PC-3 (cell line): ENCODE results near the gene MUC12. TPM values are rescaled to one million over a fixed set of nuclear protein-coding genes. Genes with fewer than 3 reads are reported as not detected.

Source experiments
- ATAC-seq: fragments of 200-7000 bp; cut with Tn5 transposase; 2 replicates; pipeline ENCODE4 v1.9.1; 2020; ENCODE audit warnings: mild to moderate bottlenecking, moderate library complexity
- BruUV-seq: library from RNA; stranded (reverse); fragments of 400-500 nt; replicated peaks from 2 replicates; lab custom pipeline; 2021; lab: Mats Ljungman, UMichigan
- CTCF ChIA-PET: fragments of 300-600 bp; sonication (Branson Sonifier 250); formaldehyde crosslinking; loops from one replicate; lab custom pipeline; 2022; ENCODE audit warnings: antibody characterized with exemption; lab: Charles Lee
- POLR2A ChIA-PET: fragments of 300-600 bp; sonication (Branson Sonifier 250); formaldehyde crosslinking; loops from one replicate; lab custom pipeline; 2022; ENCODE audit warnings: antibody characterized with exemption; ENCODE audit not compliant: unreplicated experiment; lab: Charles Lee
- DNase-seq: peaks from one replicate; pipeline ENCODE4 v3.0.0-alpha.2; 2015
- H2AFZ ChIP-seq: fragments of 300-600 bp; sonication (generic); 2 replicates; pipeline ENCODE4 v1.6.0; 2016; ENCODE audit warnings: antibody characterized with exemption, low read length
- H3F3A ChIP-seq: fragments of 300-600 bp; sonication (generic); one replicate; pipeline ENCODE4 v1.6.0; 2017; ENCODE audit warnings: antibody characterized with exemption, low read length, control low read depth, mild to moderate bottlenecking; ENCODE audit not compliant: unreplicated experiment
- H3K27ac ChIP-seq: fragments of 300-600 bp; sonication (generic); 2 replicates; pipeline ENCODE4 v1.5.1; 2016; ENCODE audit warnings: mild to moderate bottlenecking, low read length
- H3K27me3 ChIP-seq: fragments of 300-600 bp; sonication (generic); 2 replicates; pipeline ENCODE4 v1.6.1; 2016; ENCODE audit warnings: low read length, mixed read lengths
- H3K36me3 ChIP-seq: fragments of 300-600 bp; sonication (generic); 2 replicates; pipeline ENCODE4 v1.6.1; 2016; ENCODE audit warnings: low read depth, mixed run types, low read length, mixed read lengths
- H3K4me1 ChIP-seq: fragments of 300-600 bp; sonication (generic); 2 replicates; pipeline ENCODE4 v1.5.1; 2016; ENCODE audit warnings: low read length; ENCODE audit not compliant: insufficient read depth
- H3K4me2 ChIP-seq: fragments of 300-600 bp; sonication (generic); 2 replicates; pipeline ENCODE4 v1.6.0; 2016; ENCODE audit warnings: low read length
- H3K4me3 ChIP-seq: fragments of 300-600 bp; sonication (generic); 2 replicates; pipeline ENCODE4 v1.5.1; 2016; ENCODE audit warnings: mild to moderate bottlenecking, low read length, mixed read lengths
- H3K79me2 ChIP-seq: fragments of 300-600 bp; sonication (generic); 2 replicates; pipeline ENCODE4 v1.6.1; 2017; ENCODE audit warnings: low read length, mixed read lengths
- H3K9ac ChIP-seq: fragments of 300-600 bp; sonication (generic); 2 replicates; pipeline ENCODE4 v1.6.0; 2016; ENCODE audit warnings: mild to moderate bottlenecking, low read length
- H3K9me2 ChIP-seq: fragments of 300-600 bp; sonication (generic); replicated peaks from 2 replicates; pipeline ENCODE4 v1.6.1; 2016; ENCODE audit warnings: mixed run types, low read length, mixed read lengths
- H3K9me3 ChIP-seq: fragments of 300-600 bp; sonication (generic); 2 replicates; pipeline ENCODE4 v1.6.1; 2016; ENCODE audit warnings: low read length, mixed read lengths
- H4K20me1 ChIP-seq: fragments of 300-600 bp; sonication (generic); 2 replicates; pipeline ENCODE4 v1.6.1; 2016; ENCODE audit warnings: low read length, mixed read lengths
- EZH2 ChIP-seq: fragments of 300-600 bp; sonication (generic); IDR thresholded peaks from one replicate; pipeline ENCODE4 v1.6.1; 2017; ENCODE audit warnings: antibody characterized with exemption, mild to moderate bottlenecking, low read length; ENCODE audit not compliant: unreplicated experiment
- EZH2phosphoT487 ChIP-seq: fragments of 300-600 bp; sonication (generic); IDR thresholded peaks from 2 replicates; pipeline ENCODE4 v1.6.1; 2018; ENCODE audit warnings: mild to moderate bottlenecking, antibody characterized with exemption, low read length, borderline replicate concordance
- intact Hi-C: fragments of 100-400 bp; cut with micrococcal nuclease; formaldehyde crosslinking; loops from 2 replicates; pipeline ENCODE4 v1.9.0; 2023
- total RNA-seq: library from RNA; depleted of rRNA; stranded (reverse); fragments of >200 nt; gene quantifications from 2 replicates; pipeline ENCODE4 v1.2.3, GENCODE V29; 2014
- TF ChIP-seq, protein P1 (sequence below): fragments of 300-600 bp; sonication (generic); conservative IDR thresholded peaks from 2 replicates; pipeline ENCODE4 v1.5.1; 2017; ENCODE audit warnings: antibody characterized with exemption, low read depth, mild to moderate bottlenecking, low read length

The MUC12 gene
- total RNA-seq, 1 experiment from 2014 or later, result 0.18 TPM

DNA sequence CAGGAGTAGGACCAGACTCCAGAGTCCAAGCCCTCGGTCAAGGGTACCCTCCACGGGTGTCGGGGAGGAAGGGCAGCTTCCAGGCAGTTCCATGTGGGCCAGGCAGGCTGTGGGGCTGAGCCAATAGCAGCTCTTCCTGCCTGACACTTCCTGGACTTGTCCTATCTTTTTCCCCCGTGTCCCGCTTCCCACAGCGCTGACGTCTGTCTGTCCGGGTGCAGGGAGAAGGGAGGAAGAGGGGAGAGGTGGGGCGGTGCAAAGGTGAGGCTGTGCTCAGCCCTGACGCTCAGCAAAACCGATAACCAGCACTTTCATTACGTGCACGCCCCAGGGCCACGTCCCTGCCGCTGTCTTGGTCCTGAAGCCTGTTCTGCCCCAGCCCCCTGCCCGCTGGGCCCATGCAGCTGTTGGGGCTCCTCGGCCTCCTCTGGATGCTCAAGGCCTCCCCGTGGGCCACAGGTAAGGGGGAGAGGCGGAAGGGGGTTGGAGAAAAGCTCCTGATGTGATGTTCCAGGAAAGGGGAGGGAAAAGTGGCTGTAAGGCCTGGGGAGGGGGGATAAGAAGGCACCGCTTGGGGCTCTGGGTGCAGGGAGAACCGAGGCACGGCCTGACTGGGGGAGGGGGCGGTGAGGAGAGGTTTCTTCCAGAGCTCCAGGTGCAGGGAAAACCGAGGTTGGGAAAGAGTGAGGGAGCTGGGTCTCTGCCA, 20.0 kb upstream of the MUC12 start, which contains the start of gene MUC3A:
TSS of gene MUC3A (plus strand) at position 308 of the 706 bp plus-strand sequence. CDS start at position 399, 91 bp downstream.
- peak; percentile 33 for ATAC-seq
- TF ChIP-seq, protein P1, sequence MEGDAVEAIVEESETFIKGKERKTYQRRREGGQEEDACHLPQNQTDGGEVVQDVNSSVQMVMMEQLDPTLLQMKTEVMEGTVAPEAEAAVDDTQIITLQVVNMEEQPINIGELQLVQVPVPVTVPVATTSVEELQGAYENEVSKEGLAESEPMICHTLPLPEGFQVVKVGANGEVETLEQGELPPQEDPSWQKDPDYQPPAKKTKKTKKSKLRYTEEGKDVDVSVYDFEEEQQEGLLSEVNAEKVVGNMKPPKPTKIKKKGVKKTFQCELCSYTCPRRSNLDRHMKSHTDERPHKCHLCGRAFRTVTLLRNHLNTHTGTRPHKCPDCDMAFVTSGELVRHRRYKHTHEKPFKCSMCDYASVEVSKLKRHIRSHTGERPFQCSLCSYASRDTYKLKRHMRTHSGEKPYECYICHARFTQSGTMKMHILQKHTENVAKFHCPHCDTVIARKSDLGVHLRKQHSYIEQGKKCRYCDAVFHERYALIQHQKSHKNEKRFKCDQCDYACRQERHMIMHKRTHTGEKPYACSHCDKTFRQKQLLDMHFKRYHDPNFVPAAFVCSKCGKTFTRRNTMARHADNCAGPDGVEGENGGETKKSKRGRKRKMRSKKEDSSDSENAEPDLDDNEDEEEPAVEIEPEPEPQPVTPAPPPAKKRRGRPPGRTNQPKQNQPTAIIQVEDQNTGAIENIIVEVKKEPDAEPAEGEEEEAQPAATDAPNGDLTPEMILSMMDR, result no peak
- TF ChIP-seq EZH2phosphoT487, result no peak
- H3K9me3 ChIP-seq, result no peaks in the 10 kb centered on the region
- no peak within 1 kb of the TSS for H2AFZ ChIP-seq
- no peaks in the 10 kb centered on the region for H3F3A ChIP-seq
- H3K36me3 ChIP-seq, result no peaks in the 10 kb centered on the region
- no peaks in the 10 kb centered on the region for H3K4me1 ChIP-seq
- no peak within 1 kb of the TSS for H3K4me3 ChIP-seq
- no peak for DNase-seq
- no peak within 1 kb of the TSS for H3K9ac ChIP-seq
- no peak within 1 kb of the TSS for H3K27ac ChIP-seq
- POLR2A ChIA-PET, result no interaction called here
- CTCF ChIA-PET, result no interaction called here
- H4K20me1 ChIP-seq, result no peaks in the 10 kb centered on the region
- no peaks in the 10 kb centered on the region for H3K79me2 ChIP-seq
- no peak within 1 kb of the TSS for H3K4me2 ChIP-seq
- no TSS peak for BruUV-seq
- intact Hi-C loops, result no loop called here
- peaks cover 8% of the 10 kb centered on the region; the same call in 1 of the 2 replicates for H3K27me3 ChIP-seq
- no peaks in the 10 kb centered on the region for H3K9me2 ChIP-seq

DNA sequence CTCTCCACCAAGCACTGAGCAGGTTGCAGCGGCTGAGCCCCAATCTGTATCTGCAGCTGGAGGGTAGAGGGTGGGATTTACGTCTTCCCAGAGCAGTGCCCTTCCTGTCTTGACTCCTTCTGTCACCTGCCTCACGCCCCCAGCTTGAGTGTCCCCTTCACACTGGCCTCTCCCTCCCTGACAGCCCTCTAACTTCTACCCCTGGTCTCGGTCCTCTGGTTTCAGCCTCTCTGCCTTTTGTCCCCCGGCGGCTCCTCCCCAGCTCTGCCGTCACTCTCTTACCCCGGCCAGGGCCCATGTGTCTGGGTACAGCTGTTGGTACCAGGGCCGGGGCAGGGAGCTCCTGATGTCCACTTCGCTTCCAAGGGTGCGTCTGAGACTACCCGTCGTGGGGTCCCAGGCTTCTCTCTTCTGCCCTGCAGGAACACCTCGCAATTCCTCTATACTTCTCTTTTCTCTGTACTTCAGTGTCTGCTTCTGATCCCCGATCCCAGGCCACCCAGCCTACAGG, 19.4 kb upstream of the MUC12 start:
- Histone ChIP-seq H3K4me2 (no peak overlapping the region), H3K9me3 (no peaks in the 10 kb centered on the region), H3K9ac (no peak overlapping the region), H3K4me3 (no peak overlapping the region), H3K9me2 (no peaks in the 10 kb centered on the region), H3K27ac (no peak overlapping the region), H3K4me1 (no peaks in the 10 kb centered on the region), H2AFZ (no peak overlapping the region), H3F3A (no peaks in the 10 kb centered on the region), H4K20me1 (no peaks in the 10 kb centered on the region), H3K79me2 (no peaks in the 10 kb centered on the region), H3K36me3 (no peaks in the 10 kb centered on the region), H3K27me3 (peaks cover 8% of the 10 kb centered on the region; the same call in 1 of the 2 replicates)
- TF ChIP-seq, protein P1, result no peak
- TF ChIP-seq EZH2phosphoT487 (no peak), EZH2 (no peak)
- BruUV-seq, result no TSS peak
- no peak; the same call in 1 of the 2 replicates for ATAC-seq
- ChIA-PET CTCF (no interaction called here), POLR2A (interaction anchor here (0.5 kb wide), 1 partner anchor 202 kb away, joined by 4 read pairs; no protein-coding TSS in a partner anchor)
- no peak for DNase-seq
- intact Hi-C loops, result no loop called here

GRCh38 chr7:100951172-100951571, 18.2 kb upstream of the MUC12 start:
- peaks cover 8% of the 10 kb centered on the region; the same call in 1 of the 2 replicates for H3K27me3 ChIP-seq
- H2AFZ ChIP-seq, result no peak overlapping the region
- H3K9me3 ChIP-seq, result no peaks in the 10 kb centered on the region
- POLR2A ChIA-PET, result no interaction called here
- no peaks in the 10 kb centered on the region for H4K20me1 ChIP-seq
- no peaks in the 10 kb centered on the region for H3K36me3 ChIP-seq
- H3K79me2 ChIP-seq, result no peaks in the 10 kb centered on the region
- H3K9ac ChIP-seq, result no peak overlapping the region
- H3F3A ChIP-seq, result no peaks in the 10 kb centered on the region
- no peak for ATAC-seq
- intact Hi-C loops, result no loop called here
- no peak overlapping the region for H3K4me2 ChIP-seq
- H3K27ac ChIP-seq, result no peak overlapping the region
- CTCF ChIA-PET, result no interaction called here
- H3K4me3 ChIP-seq, result no peak overlapping the region
- H3K4me1 ChIP-seq, result no peaks in the 10 kb centered on the region
- no TSS peak for BruUV-seq
- no peak for TF ChIP-seq EZH2
- TF ChIP-seq, protein P1, result no peak
- TF ChIP-seq EZH2phosphoT487, result no peak
- DNase-seq, result no peak
- no peaks in the 10 kb centered on the region for H3K9me2 ChIP-seq
